Karpas-422 (cell line): ENCODE data around the gene ADK. TPM values are rescaled to one million over a fixed set of nuclear protein-coding genes. Genes with fewer than 3 reads are reported as not detected.
"Not testable (repeated sequence)": the region's sequence is repeated elsewhere in the genome, so short reads cannot be mapped to it uniquely, and the experiment has no call there.

Experiments used
- DNase-seq: peaks from one replicate; pipeline ENCODE4 v3.0.0-alpha.2; 2015
- H2AFZ ChIP-seq: fragments of 200-600 bp; sonication (generic); 2 replicates; pipeline ENCODE4 v1.6.1; 2014; ENCODE audit warnings: antibody characterized with exemption, low read length, mixed read lengths
- H3K27ac ChIP-seq: fragments of 200-600 bp; sonication (generic); 2 replicates; pipeline ENCODE4 v1.5.1; 2014; ENCODE audit warnings: mild to moderate bottlenecking, low read length, moderate library complexity
- H3K27me3 ChIP-seq: fragments of 200-600 bp; sonication (generic); 2 replicates; pipeline ENCODE4 v1.6.1; 2014; ENCODE audit warnings: low read length, mixed read lengths
- H3K36me3 ChIP-seq: fragments of 200-600 bp; sonication (generic); 2 replicates; pipeline ENCODE4 v1.6.1; 2014; ENCODE audit warnings: low read length, mixed read lengths; ENCODE audit not compliant: insufficient read depth
- H3K4me1 ChIP-seq: fragments of 200-600 bp; sonication (generic); 2 replicates; pipeline ENCODE4 v1.6.1; 2014; ENCODE audit warnings: mild to moderate bottlenecking, low read length, mixed read lengths
- H3K4me2 ChIP-seq: fragments of 200-600 bp; sonication (generic); 2 replicates; pipeline ENCODE4 v1.6.1; 2014; ENCODE audit warnings: low read length, low read depth, mild to moderate bottlenecking; ENCODE audit not compliant: poor library complexity, severe bottlenecking
- H3K4me3 ChIP-seq: fragments of 200-600 bp; sonication (generic); 2 replicates; pipeline ENCODE4 v1.5.1; 2014; ENCODE audit warnings: mild to moderate bottlenecking, antibody characterized with exemption, low read length, mixed read lengths
- H3K79me2 ChIP-seq: fragments of 200-600 bp; sonication (generic); 2 replicates; pipeline ENCODE4 v1.6.1; 2014; ENCODE audit warnings: mild to moderate bottlenecking, low read length, mixed read lengths
- H3K9ac ChIP-seq: fragments of 200-600 bp; sonication (generic); 2 replicates; pipeline ENCODE4 v1.6.0; 2014; ENCODE audit warnings: low read length
- H3K9me2 ChIP-seq: fragments of 200-600 bp; sonication (generic), shearing (Covaris generic); replicated peaks from 2 replicates; pipeline ENCODE4 v1.6.0; 2014; ENCODE audit warnings: mild to moderate bottlenecking, low read length, moderate library complexity; ENCODE audit not compliant: insufficient read depth
- H3K9me3 ChIP-seq: fragments of 300-700, 200-600 bp; sonication (generic); 2 replicates; pipeline ENCODE4 v1.6.1; 2014; ENCODE audit warnings: low read length, mixed read lengths
- H4K20me1 ChIP-seq: fragments of 200-600 bp; sonication (generic); 2 replicates; pipeline ENCODE4 v1.6.1; 2014; ENCODE audit warnings: mild to moderate bottlenecking, antibody characterized with exemption, low read length, low read depth; ENCODE audit not compliant: insufficient read depth
- total RNA-seq: library from RNA; depleted of rRNA; stranded (reverse); fragments of >200 nt; shearing (Covaris generic); gene quantifications from 2 replicates; pipeline ENCODE4 v1.2.3, GENCODE V29; 2014; ENCODE audit warnings: low replicate concordance

The ADK gene
- total RNA-seq, 1 experiment from 2014 or later: 41.4 TPM

- peak; percentile 76 for DNase-seq
- H3K9me2 ChIP-seq: no peaks in the 10 kb centered on the region
- peaks cover 10% of the 10 kb centered on the region; the same call in 1 of the 2 replicates for H3K36me3 ChIP-seq
- peaks cover 76% of the 10 kb centered on the region for H3K79me2 ChIP-seq
- H3K4me3 ChIP-seq: no peak overlapping the region
- H4K20me1 ChIP-seq: no peaks in the 10 kb centered on the region
- peaks cover 33% of the 10 kb centered on the region for H3K4me1 ChIP-seq
- H3K9me3 ChIP-seq: no peaks in the 10 kb centered on the region
- no peak overlapping the region for H3K9ac ChIP-seq
- peak overlapping the region; percentile 18 for H3K4me2 ChIP-seq
- no peak overlapping the region for H2AFZ ChIP-seq
- H3K27ac ChIP-seq: peak overlapping the region; percentile 32; the same call in 1 of the 2 replicates
- no peaks in the 10 kb centered on the region for H3K27me3 ChIP-seq
Observed at GRCh38 chr10:74213571-74214162, 62.6 kb downstream of the ADK start.

GRCh38 chr10:74217110-74217509 lies 66.1 kb downstream of the ADK start:
- H3K9me2 ChIP-seq, H3K9me3 ChIP-seq, H3K4me3 ChIP-seq, H3K36me3 ChIP-seq, H2AFZ ChIP-seq, DNase-seq, H3K27me3 ChIP-seq, H4K20me1 ChIP-seq, H3K9ac ChIP-seq, H3K4me2 ChIP-seq, H3K27ac ChIP-seq: not testable (repeated sequence)
- Histone ChIP-seq H3K4me1 (peaks cover 24% of the 10 kb centered on the region), H3K79me2 (peaks cover 42% of the 10 kb centered on the region)

- H3K4me1 ChIP-seq, H3K9me3 ChIP-seq, H3K27ac ChIP-seq, H3K4me2 ChIP-seq, H3K27me3 ChIP-seq, H4K20me1 ChIP-seq, H3K4me3 ChIP-seq, H3K9ac ChIP-seq, H2AFZ ChIP-seq, H3K36me3 ChIP-seq, H3K9me2 ChIP-seq, DNase-seq: not testable (repeated sequence)
- H3K79me2 ChIP-seq: peaks cover 41% of the 10 kb centered on the region
Observed at GRCh38 chr10:74222467-74222866, 71.4 kb downstream of the ADK start.

- H3K4me3 ChIP-seq: no peak overlapping the region
- no peak overlapping the region for H3K27ac ChIP-seq
- H3K4me2 ChIP-seq: no peak overlapping the region
- H4K20me1 ChIP-seq: no peaks in the 10 kb centered on the region
- H3K4me1 ChIP-seq: peaks cover 15% of the 10 kb centered on the region
- no peaks in the 10 kb centered on the region for H3K9me2 ChIP-seq
- no peaks in the 10 kb centered on the region for H3K9me3 ChIP-seq
- DNase-seq: no peak
- no peak overlapping the region for H2AFZ ChIP-seq
- no peak overlapping the region for H3K9ac ChIP-seq
- peaks cover 56% of the 10 kb centered on the region for H3K79me2 ChIP-seq
- no peaks in the 10 kb centered on the region for H3K36me3 ChIP-seq
- H3K27me3 ChIP-seq: no peaks in the 10 kb centered on the region
Observed at GRCh38 chr10:74223755-74224529, 72.9 kb downstream of the ADK start.

GRCh38 chr10:74227697-74228424 lies 76.8 kb downstream of the ADK start:
- H3K36me3 ChIP-seq: no peaks in the 10 kb centered on the region
- H3K4me1 ChIP-seq: peaks cover 19% of the 10 kb centered on the region
- no peak overlapping the region for H3K4me2 ChIP-seq
- no peaks in the 10 kb centered on the region for H4K20me1 ChIP-seq
- no peaks in the 10 kb centered on the region for H3K9me3 ChIP-seq
- no peak overlapping the region for H3K9ac ChIP-seq
- DNase-seq: no peak
- H3K27ac ChIP-seq: peak overlapping the region; percentile 47
- no peak overlapping the region for H3K4me3 ChIP-seq
- H3K9me2 ChIP-seq: no peaks in the 10 kb centered on the region
- H2AFZ ChIP-seq: no peak overlapping the region
- no peaks in the 10 kb centered on the region for H3K27me3 ChIP-seq
- H3K79me2 ChIP-seq: peaks cover 90% of the 10 kb centered on the region

GRCh38 chr10:74231375-74231774 lies 80.4 kb downstream of the ADK start:
- Histone ChIP-seq H3K27me3 (no peaks in the 10 kb centered on the region), H4K20me1 (no peaks in the 10 kb centered on the region), H3K4me3 (no peak overlapping the region), H2AFZ (no peak overlapping the region), H3K4me1 (peaks cover 39% of the 10 kb centered on the region), H3K9ac (no peak overlapping the region), H3K27ac (no peak overlapping the region), H3K9me2 (no peaks in the 10 kb centered on the region), H3K9me3 (no peaks in the 10 kb centered on the region), H3K4me2 (no peak overlapping the region), H3K36me3 (no peaks in the 10 kb centered on the region), H3K79me2 (peaks cover 94% of the 10 kb centered on the region)
- DNase-seq: no peak

- Histone ChIP-seq H2AFZ (no peak overlapping the region), H3K4me3 (no peak overlapping the region), H3K9ac (no peak overlapping the region), H4K20me1 (no peaks in the 10 kb centered on the region), H3K27ac (peak overlapping the region; percentile 29), H3K9me3 (no peaks in the 10 kb centered on the region), H3K36me3 (no peaks in the 10 kb centered on the region), H3K27me3 (no peaks in the 10 kb centered on the region), H3K79me2 (peaks cover 92% of the 10 kb centered on the region), H3K9me2 (no peaks in the 10 kb centered on the region), H3K4me1 (peaks cover 29% of the 10 kb centered on the region), H3K4me2 (peak overlapping the region; percentile 34)
- no peak for DNase-seq
Observed at GRCh38 chr10:74233281-74233680, 82.3 kb downstream of the ADK start.

GRCh38 chr10:74234569-74234968 lies 83.5 kb downstream of the ADK start:
- Histone ChIP-seq H3K9me2 (no peaks in the 10 kb centered on the region), H3K4me1 (peaks cover 40% of the 10 kb centered on the region), H3K27me3 (no peaks in the 10 kb centered on the region), H3K79me2 (peaks cover 92% of the 10 kb centered on the region), H3K27ac (no peak overlapping the region), H3K36me3 (no peaks in the 10 kb centered on the region), H3K9me3 (no peaks in the 10 kb centered on the region), H3K9ac (no peak overlapping the region), H2AFZ (no peak overlapping the region), H3K4me3 (no peak overlapping the region), H4K20me1 (no peaks in the 10 kb centered on the region), H3K4me2 (no peak overlapping the region)
- peak; percentile 70 for DNase-seq
